MM.1S (cell line): ENCODE results near the gene NRXN3.

Experiments used
- CTCF ChIP-seq: fragments of 300-600 bp; sonication (generic); IDR thresholded peaks from 2 replicates; pipeline ENCODE4 v1.5.1; 2016; ENCODE audit warnings: antibody characterized with exemption, low read length, mixed read lengths
- EZH2 ChIP-seq: fragments of 300-600 bp; sonication (generic); optimal IDR thresholded peaks from 2 replicates; pipeline ENCODE3; 2017; ENCODE audit warnings: low read depth, mild to moderate bottlenecking, antibody characterized with exemption, low read length, mixed read lengths
- EZH2phosphoT487 ChIP-seq: fragments of 300-600 bp; sonication (generic); IDR thresholded peaks from 2 replicates; pipeline ENCODE4 v1.6.1; 2018; ENCODE audit warnings: antibody characterized with exemption, low read length

GRCh38 chr14:78586681-78587080, 416.5 kb downstream of the NRXN3 start:
- TF ChIP-seq CTCF (no peak), EZH2 (no peak), EZH2phosphoT487 (no peak)
